Esophagus squamous epithelium (tissue), 4 donors: ENCODE results near the gene FAM3D.

Source experiments
- CTCF ChIP-seq, 6 experiments: fragments of 450-650 bp in 4 of 6; fragments of 200-600 bp in 2 of 6; sonication (generic) in 2 of 6; IDR thresholded peaks; one replicate each; pipeline ENCODE4 v1.5.1; 2016 to 2019; ENCODE audit warnings: antibody characterized with exemption in 6 of 6, mild to moderate bottlenecking in 4 of 6, moderate library complexity in 4 of 6
- POLR2A ChIP-seq, 4 donors: fragments of 450-650 bp; IDR thresholded peaks; one replicate each; pipeline ENCODE4 v1.6.1; 2017; ENCODE audit warnings: antibody characterized with exemption in 4 of 4, mild to moderate bottlenecking in 4 of 4, moderate library complexity in 3 of 4

- TF ChIP-seq POLR2A (IDR thresholded peaks at IDR 0.05) (no peak), CTCF (IDR thresholded peaks at IDR 0.05) (no peak)
These were observed 72.5 kb downstream of the FAM3D start for GRCh38 chr3:58594117-58594516.
